ENCODE measurements around the gene RASL12.

Gene RASL12

DNA sequence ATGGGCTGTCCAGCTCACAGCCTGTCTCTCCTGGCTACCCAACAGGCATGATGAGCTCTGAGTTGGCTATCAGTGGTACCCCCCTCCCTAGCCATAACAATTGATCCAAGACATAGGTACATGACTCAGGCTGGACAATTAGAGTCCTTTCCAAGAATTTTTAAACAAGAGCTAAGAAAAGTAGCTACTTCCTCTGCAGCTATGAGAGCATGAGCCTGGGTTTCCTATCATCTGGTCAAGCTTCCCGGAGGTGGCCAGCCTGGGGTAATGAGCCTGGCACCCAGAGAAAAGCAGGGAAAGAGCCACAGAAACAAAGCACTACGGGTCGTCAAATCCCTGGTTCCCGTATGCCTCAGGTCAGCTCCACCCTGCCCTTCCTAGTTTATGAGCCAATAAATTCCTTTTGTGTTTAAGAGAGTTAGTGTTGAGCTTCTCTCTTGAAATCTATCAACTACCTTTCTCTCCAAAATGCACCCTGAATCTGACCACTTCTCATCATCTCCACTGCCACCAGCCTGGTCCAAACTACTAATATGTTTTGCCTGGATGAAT is 24.9 kb downstream of the RASL12 start:
- Mint-ChIP-seq H3K4me1 (ENCODE audit: low read depth) (no peaks in the 10 kb centered on the region), H3K27me3 (ENCODE audit: low read depth) (no peaks in the 10 kb centered on the region), H3K36me3 (ENCODE audit: low read depth) (no peaks in the 10 kb centered on the region), H3K4me3 (no peak overlapping the region), H3K9me3 (no peaks in the 10 kb centered on the region), H3K27ac (no peak overlapping the region)

DNA sequence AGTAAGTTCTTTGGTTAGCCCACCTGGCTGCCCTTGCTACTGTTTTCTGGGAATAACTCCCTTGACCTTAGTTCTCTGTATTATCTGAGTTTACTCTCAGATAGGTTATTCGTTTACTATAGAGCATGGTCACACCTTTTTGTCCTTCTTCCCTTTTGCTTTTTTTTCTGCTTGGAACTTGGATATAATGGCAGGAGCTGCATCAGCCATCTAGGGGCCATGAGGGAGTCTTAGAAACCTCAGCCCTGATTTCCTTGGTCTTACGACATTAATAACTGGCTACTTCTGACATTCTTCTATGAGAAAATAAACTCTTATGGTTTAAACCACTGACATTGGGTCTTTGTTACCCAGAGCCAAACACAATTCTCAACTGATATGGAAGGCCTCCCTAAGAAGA is 26.0 kb downstream of the RASL12 start:
- Mint-ChIP-seq H3K27ac (no peak overlapping the region), H3K4me3 (no peak overlapping the region), H3K27me3 (ENCODE audit: low read depth) (no peaks in the 10 kb centered on the region), H3K36me3 (ENCODE audit: low read depth) (no peaks in the 10 kb centered on the region), H3K9me3 (no peaks in the 10 kb centered on the region), H3K4me1 (ENCODE audit: low read depth) (no peaks in the 10 kb centered on the region)

DNA sequence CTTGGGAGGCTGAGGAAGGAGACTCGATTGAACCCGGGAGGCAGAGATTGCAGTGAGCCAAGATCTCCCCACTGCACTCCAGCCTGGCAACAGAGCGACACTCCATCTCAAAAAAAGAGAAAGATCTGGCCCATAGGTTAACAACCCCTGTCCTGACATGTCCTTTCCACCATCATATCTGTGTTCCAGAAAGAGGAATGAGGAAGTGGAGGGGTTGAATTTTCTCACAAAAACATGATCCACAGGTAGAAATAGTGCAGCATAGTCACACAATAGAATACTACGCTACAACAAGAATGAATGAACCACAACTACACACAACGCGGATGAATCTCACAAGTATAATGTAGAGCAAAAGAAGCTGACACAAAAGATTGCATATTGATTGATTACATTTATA is 27.3 kb downstream of the RASL12 start:
- H3K36me3 Mint-ChIP-seq (ENCODE audit: low read depth), result no peaks in the 10 kb centered on the region
- no peak overlapping the region for H3K27ac Mint-ChIP-seq
- H3K27me3 Mint-ChIP-seq (ENCODE audit: low read depth), result no peaks in the 10 kb centered on the region
- no peaks in the 10 kb centered on the region for H3K4me1 Mint-ChIP-seq (ENCODE audit: low read depth)
- no peaks in the 10 kb centered on the region for H3K9me3 Mint-ChIP-seq
- H3K4me3 Mint-ChIP-seq, result no peak overlapping the region

DNA sequence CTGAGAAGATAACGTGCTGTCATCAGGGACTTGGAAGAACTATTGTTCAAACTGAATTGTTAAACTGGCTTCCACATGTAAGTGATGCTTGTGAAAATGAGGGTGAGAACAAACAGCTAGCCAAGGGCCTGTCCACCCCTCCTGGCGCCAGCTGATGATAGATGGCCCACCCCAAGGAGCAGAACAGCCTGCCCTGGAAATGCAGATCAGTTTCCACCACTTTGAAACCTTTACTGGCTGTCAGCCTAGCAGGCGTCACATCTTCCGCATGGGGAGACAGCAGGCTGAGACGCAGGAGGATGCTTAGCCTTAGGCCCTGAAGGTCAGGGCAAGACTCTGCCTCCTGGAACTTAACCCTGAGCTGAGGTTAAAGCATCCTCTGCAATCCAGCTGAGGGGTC is 29.0 kb downstream of the RASL12 start:
- no peaks in the 10 kb centered on the region for H3K36me3 Mint-ChIP-seq (ENCODE audit: low read depth)
- no peak overlapping the region for H3K4me3 Mint-ChIP-seq
- H3K9me3 Mint-ChIP-seq, result no peaks in the 10 kb centered on the region
- H3K27ac Mint-ChIP-seq, result no peak overlapping the region
- H3K4me1 Mint-ChIP-seq (ENCODE audit: low read depth), result peaks cover 1% of the 10 kb centered on the region
- no peaks in the 10 kb centered on the region for H3K27me3 Mint-ChIP-seq (ENCODE audit: low read depth)

DNA sequence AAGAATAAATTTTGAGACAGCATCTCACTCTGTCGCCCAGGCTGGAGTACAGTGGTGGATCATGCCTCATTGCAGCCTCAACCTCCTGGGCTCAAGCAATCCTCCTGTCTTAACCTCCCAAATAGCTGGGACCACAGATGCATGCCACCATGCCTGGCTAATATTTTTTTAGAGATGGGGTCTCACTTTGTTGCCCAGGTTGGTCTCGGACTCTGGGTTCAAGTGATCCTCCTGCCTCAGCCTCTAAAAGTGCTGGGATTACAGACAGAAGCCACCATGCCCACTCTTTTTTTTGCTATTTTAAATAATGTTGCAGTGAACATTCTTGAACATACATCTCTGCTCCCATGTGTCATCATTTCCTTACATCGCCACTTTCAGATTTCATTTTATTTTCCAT is 29.4 kb downstream of the RASL12 start:
- no peaks in the 10 kb centered on the region for H3K36me3 Mint-ChIP-seq (ENCODE audit: low read depth)
- no peaks in the 10 kb centered on the region for H3K9me3 Mint-ChIP-seq
- no peak overlapping the region for H3K4me3 Mint-ChIP-seq
- H3K4me1 Mint-ChIP-seq (ENCODE audit: low read depth), result peaks cover 4% of the 10 kb centered on the region
- H3K27me3 Mint-ChIP-seq (ENCODE audit: low read depth), result no peaks in the 10 kb centered on the region
- no peak overlapping the region for H3K27ac Mint-ChIP-seq

DNA sequence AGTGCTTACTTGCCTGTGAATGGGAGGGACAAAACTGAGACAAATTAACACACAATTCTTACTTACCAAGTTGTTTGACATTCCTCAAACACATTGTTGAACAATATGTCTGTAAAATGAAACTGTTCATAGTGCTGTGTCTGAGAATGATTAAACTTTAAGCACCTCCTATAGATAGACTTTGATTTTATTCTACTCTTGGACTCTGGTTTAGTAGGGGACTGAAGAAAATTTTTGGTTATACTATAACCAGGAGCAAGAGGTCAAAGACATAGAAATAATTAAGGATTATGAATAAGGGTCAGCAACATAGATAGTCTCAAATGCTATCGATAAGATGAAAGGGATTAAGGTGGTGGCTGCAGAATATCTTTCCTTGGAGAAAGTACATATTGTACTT is 30.5 kb downstream of the RASL12 start:
- Mint-ChIP-seq H3K4me3 (no peak overlapping the region), H3K27ac (no peak overlapping the region), H3K27me3 (ENCODE audit: low read depth) (peaks cover 7% of the 10 kb centered on the region), H3K36me3 (ENCODE audit: low read depth) (no peaks in the 10 kb centered on the region), H3K4me1 (ENCODE audit: low read depth) (peaks cover 7% of the 10 kb centered on the region), H3K9me3 (no peaks in the 10 kb centered on the region)

DNA sequence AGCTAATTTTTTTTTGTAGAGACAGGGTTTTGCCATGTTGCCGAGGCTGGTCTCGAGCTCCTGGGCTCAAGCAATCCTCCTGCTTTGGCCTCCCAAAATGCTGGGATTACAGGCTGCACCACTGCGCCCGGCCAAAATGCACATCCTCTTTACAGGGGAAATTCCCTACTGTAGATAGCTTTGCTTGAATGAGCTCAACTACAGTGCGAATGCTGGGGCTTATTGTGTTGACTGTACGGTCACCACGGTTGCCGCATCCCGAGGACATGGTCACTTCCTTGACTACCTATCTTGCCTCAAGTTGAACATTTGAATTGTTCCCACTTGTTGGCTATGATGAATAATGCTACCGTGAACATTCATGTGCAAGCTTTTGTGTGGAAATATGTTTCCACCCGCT is 33.1 kb downstream of the RASL12 start:
- Mint-ChIP-seq H3K27me3 (ENCODE audit: low read depth) (peaks cover 22% of the 10 kb centered on the region), H3K9me3 (no peaks in the 10 kb centered on the region), H3K4me1 (ENCODE audit: low read depth) (peaks cover 7% of the 10 kb centered on the region), H3K36me3 (ENCODE audit: low read depth) (no peaks in the 10 kb centered on the region), H3K27ac (no peak overlapping the region), H3K4me3 (no peak overlapping the region)

DNA sequence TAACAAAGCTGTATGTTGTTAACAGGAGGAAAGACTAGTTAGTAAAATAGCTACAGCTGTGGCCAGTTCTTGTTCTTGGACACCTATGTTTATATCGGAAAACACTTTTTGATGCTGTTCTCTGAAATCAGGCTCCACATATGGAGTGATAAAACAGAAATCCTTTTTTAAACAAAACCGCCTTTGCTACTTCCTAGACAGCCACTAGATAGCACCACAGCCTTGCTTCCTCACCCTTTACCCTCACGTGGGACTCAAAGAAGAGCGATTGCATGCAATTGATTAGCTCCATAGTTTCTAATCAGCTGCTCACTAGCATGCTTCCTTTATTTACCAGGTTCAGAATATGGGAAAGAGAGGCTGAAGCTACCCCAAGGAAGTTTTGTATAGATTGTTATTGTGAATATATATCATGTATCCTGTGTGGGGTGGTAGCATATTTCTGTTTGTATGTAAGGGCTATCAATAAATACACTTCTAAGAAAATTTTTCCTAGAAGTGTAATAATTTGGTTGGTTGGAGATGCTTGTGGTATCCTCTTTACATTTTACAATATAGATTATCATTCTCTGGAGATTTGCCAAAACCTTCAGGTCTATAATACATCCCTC is 34.0 kb downstream of the RASL12 start:
- H3K9me3 Mint-ChIP-seq, result no peaks in the 10 kb centered on the region
- peaks cover 7% of the 10 kb centered on the region for H3K4me1 Mint-ChIP-seq (ENCODE audit: low read depth)
- no peak overlapping the region for H3K4me3 Mint-ChIP-seq
- H3K27me3 Mint-ChIP-seq (ENCODE audit: low read depth), result peaks cover 22% of the 10 kb centered on the region
- H3K36me3 Mint-ChIP-seq (ENCODE audit: low read depth), result no peaks in the 10 kb centered on the region
- H3K27ac Mint-ChIP-seq, result no peak overlapping the region

DNA sequence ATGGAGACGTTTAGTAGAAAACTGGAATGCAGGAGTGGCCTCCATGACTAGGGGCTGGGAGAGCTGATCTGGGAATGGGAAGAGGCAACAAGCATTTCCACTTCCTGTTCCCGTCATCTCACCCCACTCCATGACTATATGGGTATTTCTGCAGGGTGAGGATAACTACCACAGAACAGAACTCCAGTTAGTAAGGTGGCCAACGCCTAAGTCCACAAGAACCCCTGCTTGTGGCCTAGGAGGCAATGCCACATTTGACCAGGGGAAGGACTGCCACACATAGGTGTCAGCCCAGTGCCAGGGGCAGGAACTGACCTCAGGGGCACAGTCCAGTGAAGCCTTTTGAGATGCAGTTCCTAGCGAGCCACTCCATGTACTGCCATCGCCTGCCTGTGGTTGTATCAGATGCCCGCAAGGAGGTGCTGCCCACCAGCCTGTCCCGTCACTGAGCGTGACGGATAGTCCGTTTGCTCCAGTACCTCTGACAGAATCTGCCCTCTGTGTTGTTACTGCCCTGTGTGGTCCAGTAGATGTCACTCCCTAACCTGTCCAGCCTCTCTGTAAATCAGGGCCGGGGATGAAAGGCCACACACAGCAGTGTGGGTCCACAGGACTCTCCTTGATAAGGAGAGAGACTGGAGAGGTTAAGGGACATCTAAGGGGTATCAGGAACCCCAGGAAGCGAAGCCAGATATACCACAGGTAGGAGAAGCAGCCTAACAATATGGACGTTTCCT is 34.8 kb downstream of the RASL12 start:
- H3K27ac Mint-ChIP-seq, result no peak overlapping the region
- peaks cover 12% of the 10 kb centered on the region for H3K4me1 Mint-ChIP-seq (ENCODE audit: low read depth)
- no peak overlapping the region for H3K4me3 Mint-ChIP-seq
- H3K36me3 Mint-ChIP-seq (ENCODE audit: low read depth), result no peaks in the 10 kb centered on the region
- H3K9me3 Mint-ChIP-seq, result no peaks in the 10 kb centered on the region
- peaks cover 22% of the 10 kb centered on the region for H3K27me3 Mint-ChIP-seq (ENCODE audit: low read depth)

DNA sequence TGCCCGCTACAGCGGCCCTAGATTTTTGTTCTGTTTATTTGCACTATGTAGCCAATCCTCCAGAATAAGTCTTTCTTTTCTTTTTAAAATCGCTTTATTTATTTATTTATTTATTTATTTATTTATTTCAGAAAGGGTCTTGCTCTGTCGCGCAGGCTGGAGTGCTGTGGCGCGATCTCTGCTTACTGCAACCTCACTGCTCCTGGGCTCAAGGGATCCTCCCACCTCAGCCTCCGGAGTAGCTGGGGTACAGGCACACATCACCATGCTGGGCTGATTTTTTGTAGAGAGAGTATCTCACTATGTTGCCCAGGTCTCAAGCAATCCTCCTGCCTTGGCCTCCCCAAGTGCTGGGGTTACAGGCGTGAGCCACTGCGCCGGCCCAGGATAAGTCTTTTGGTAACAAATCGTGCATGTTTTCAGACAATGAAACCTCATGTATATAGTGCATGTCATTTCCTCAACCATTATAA is 38.0 kb downstream of the RASL12 start:
- peaks cover 11% of the 10 kb centered on the region for H3K36me3 Mint-ChIP-seq (ENCODE audit: low read depth)
- H3K27me3 Mint-ChIP-seq (ENCODE audit: low read depth), result peaks cover 22% of the 10 kb centered on the region
- H3K4me3 Mint-ChIP-seq, result peak overlapping the region; percentile 69
- H3K9me3 Mint-ChIP-seq, result no peaks in the 10 kb centered on the region
- no peak overlapping the region for H3K27ac Mint-ChIP-seq
- H3K4me1 Mint-ChIP-seq (ENCODE audit: low read depth), result peaks cover 13% of the 10 kb centered on the region

DNA sequence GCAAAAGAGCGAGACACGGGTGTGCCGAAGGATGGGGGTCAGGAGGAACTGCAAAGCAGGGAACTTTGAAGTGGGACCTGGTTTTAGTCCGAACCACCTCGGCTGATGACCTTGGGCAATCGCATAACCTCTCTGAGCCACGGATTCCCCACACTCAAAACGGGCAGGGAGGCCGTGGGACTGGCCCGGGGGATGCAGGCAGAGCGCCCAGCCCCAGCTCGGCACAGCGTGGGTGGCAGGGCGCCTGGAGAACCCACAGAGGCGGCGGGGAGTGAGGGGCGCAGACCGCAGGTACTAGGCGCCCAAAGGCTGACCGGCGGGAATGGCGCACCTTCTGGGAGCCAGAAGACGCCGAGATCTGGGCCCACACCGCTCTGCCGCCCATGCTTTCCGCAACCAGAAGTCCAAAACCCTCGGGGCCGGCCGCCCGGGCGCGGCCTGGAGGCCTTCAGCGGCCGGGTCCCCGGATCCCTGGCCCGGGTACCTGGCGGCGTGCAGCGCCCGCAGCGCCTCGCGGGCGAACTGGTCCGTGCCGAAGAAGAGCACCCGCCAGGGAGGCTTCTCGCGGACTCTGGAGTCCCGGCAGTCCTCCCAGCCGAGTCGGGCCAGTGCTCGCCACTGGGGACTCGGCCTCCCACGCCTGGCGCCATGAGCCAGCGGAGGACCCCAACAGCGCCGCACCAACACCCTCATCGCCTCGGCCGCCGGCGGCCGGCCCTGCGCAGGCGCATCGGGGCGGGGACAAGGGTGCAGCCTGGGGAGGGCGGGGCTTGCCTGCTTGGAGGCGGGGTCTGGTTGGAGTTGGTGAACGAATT is 38.7 kb downstream of the RASL12 start, which contains the start of gene MTFMT:
MTFMT (minus strand) TSS at position 719 of the 815 bp plus-strand sequence; CDS start at position 693, 26 bp downstream.
- no peaks in the 10 kb centered on the region for H3K9me3 Mint-ChIP-seq
- H3K27ac Mint-ChIP-seq, result peak within 1 kb of the TSS; percentile 86
- H3K4me3 Mint-ChIP-seq, result peak within 1 kb of the TSS; percentile 97
- H3K27me3 Mint-ChIP-seq (ENCODE audit: low read depth), result peaks cover 22% of the 10 kb centered on the region
- peaks cover 12% of the 10 kb centered on the region for H3K4me1 Mint-ChIP-seq (ENCODE audit: low read depth)
- peaks cover 15% of the 10 kb centered on the region for H3K36me3 Mint-ChIP-seq (ENCODE audit: low read depth)

DNA sequence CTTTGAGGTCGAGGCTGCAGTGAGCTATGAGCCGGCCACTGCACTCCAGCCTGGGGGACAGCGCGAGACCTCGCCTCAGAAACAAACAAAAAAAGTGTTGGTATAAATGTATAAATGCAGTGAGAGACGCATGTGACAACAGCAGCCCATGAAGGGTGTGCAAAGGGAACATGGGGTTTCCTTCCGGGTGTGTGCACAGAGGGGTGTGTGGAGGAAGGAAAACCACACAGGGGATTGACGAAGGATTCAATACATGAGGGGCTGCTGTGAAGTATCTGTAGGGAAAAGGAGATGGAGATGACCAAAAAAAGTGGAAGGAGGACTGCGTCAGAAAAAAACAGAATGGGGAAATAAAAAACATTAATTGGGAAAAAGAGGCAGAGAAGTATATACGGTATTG is 39.5 kb downstream of the RASL12 start:
- peak overlapping the region; percentile 97 for H3K4me3 Mint-ChIP-seq
- peaks cover 9% of the 10 kb centered on the region for H3K4me1 Mint-ChIP-seq (ENCODE audit: low read depth)
- no peaks in the 10 kb centered on the region for H3K9me3 Mint-ChIP-seq
- peak overlapping the region; percentile 86 for H3K27ac Mint-ChIP-seq
- peaks cover 15% of the 10 kb centered on the region for H3K36me3 Mint-ChIP-seq (ENCODE audit: low read depth)
- peaks cover 22% of the 10 kb centered on the region for H3K27me3 Mint-ChIP-seq (ENCODE audit: low read depth)

DNA sequence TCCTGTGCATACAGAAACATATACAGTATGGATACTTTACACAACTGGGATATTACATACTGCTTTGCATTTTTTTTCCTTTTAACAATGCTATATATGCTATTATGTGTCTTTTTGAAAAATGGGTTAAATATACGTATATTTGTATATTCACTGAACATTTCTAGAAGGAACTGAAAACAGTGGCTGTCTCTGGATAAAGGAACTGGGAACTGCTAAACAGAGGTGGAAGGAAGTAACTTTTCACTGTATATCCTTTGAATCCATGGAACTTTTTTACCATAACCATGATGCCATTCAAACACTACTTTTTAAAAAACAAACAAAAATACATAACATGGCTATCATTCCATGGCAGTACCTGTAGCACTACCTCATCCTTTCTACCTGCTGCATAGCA is 40.2 kb downstream of the RASL12 start:
- peak overlapping the region; percentile 97 for H3K4me3 Mint-ChIP-seq

DNA sequence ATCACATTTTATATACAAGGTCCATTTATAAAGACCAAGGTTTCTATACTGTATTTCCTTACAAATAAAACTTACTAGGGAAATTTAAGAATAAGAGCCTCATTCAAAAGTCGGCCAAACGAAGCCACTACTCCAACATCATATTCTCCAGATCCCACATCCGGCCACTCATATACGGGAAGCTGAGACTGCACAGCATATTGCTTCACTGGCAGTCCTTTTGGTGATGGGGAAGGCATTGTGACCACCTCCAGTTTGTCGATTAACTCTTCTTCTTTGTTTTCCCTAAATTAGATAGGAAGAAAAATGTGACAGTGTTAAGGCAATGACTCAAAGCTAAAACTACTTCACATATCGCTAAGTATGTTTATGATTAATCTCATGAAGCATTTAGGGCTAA is 41.0 kb downstream of the RASL12 start:
- peaks cover 9% of the 10 kb centered on the region for H3K27me3 Mint-ChIP-seq (ENCODE audit: low read depth)
- H3K4me3 Mint-ChIP-seq, result no peak overlapping the region
- H3K4me1 Mint-ChIP-seq (ENCODE audit: low read depth), result peaks cover 6% of the 10 kb centered on the region
- H3K27ac Mint-ChIP-seq, result no peak overlapping the region
- no peaks in the 10 kb centered on the region for H3K9me3 Mint-ChIP-seq
- peaks cover 15% of the 10 kb centered on the region for H3K36me3 Mint-ChIP-seq (ENCODE audit: low read depth)

More for the DNA sequence above, 40.2 kb downstream of the RASL12 start:
- H3K4me1 Mint-ChIP-seq (ENCODE audit: low read depth), result peaks cover 6% of the 10 kb centered on the region
- H3K27me3 Mint-ChIP-seq (ENCODE audit: low read depth), result peaks cover 18% of the 10 kb centered on the region
- peaks cover 15% of the 10 kb centered on the region for H3K36me3 Mint-ChIP-seq (ENCODE audit: low read depth)
- no peaks in the 10 kb centered on the region for H3K9me3 Mint-ChIP-seq
- no peak overlapping the region for H3K27ac Mint-ChIP-seq
